RWPE2 (cell line): ENCODE results near the gene PRSS3.
"Not testable (repeated sequence)": the region's sequence is repeated elsewhere in the genome, so short reads cannot be mapped to it uniquely, and the experiment has no call there.

Experiments
- ATAC-seq: fragments of 200-7000 bp; cut with Tn5 transposase; 3 replicates; pipeline ENCODE4 v1.9.1; 2021; ENCODE audit warnings: low read depth
- DNase-seq: peaks from one replicate; pipeline ENCODE4 v3.0.0-alpha.2; 2020; ENCODE audit warnings: low spot score
- H3K27ac ChIP-seq: fragments of 450-650 bp; 2 replicates; pipeline ENCODE4 v1.5.1; 2017; ENCODE audit warnings: mild to moderate bottlenecking; ENCODE audit not compliant: poor library complexity, severe bottlenecking
- H3K27me3 ChIP-seq: fragments of 250-450 bp; sonication (Bioruptor Pico); 2 replicates; pipeline ENCODE4 v1.5.1; 2021; ENCODE audit warnings: mild to moderate bottlenecking, moderate library complexity; ENCODE audit not compliant: insufficient read depth, poor library complexity, severe bottlenecking
- H3K36me3 ChIP-seq: fragments of 250-450 bp; sonication (Bioruptor Pico); 2 replicates; pipeline ENCODE4 v1.5.1; 2020; ENCODE audit warnings: low read depth, mild to moderate bottlenecking, moderate library complexity
- H3K4me1 ChIP-seq: fragments of 250-450 bp; sonication (Bioruptor Pico); 2 replicates; pipeline ENCODE4 v1.5.1; 2021; ENCODE audit warnings: mild to moderate bottlenecking, moderate library complexity; ENCODE audit not compliant: insufficient read depth, poor library complexity, severe bottlenecking
- H3K4me3 ChIP-seq: fragments of 250-450 bp; sonication (Bioruptor Pico); 2 replicates; pipeline ENCODE4 v1.5.1; 2021; ENCODE audit warnings: mild to moderate bottlenecking, moderate library complexity; ENCODE audit not compliant: severe bottlenecking
- H3K9me3 ChIP-seq: fragments of 250-450 bp; sonication (Bioruptor Pico); 2 replicates; pipeline ENCODE4 v1.5.1; 2021; ENCODE audit warnings: mild to moderate bottlenecking, moderate library complexity; ENCODE audit not compliant: severe bottlenecking
- TF ChIP-seq, protein P1 (sequence below): fragments of 450-650 bp; IDR thresholded peaks from one replicate; pipeline ENCODE4 v1.5.1; 2017; ENCODE audit warnings: mild to moderate bottlenecking, moderate library complexity; ENCODE audit not compliant: poor library complexity, severe bottlenecking

PRSS3 gene

DNA sequence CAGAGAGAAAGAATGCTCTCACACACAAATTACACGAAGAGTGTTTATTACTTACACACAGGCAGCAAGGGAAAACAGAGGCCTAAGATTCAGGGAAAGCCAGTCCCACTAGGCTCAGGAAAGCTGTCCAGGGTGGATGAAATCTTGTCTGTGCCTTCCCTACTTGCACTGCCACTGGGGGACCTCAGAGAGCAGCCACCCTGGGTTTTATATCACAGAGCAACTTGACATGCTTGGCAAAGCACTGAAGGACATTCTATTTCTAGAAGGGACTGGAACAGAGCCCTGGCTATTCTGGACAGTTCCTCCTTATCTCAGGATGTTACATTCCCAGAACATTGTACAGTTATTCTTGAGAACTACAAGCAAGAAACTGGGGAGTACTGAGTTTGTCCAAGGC, 7.5 kb upstream of the PRSS3 start:
- H3K36me3 ChIP-seq: peaks cover 4% of the 10 kb centered on the region; the same call in 1 of the 2 replicates
- no peak overlapping the region for H3K4me3 ChIP-seq
- no peaks in the 10 kb centered on the region for H3K27me3 ChIP-seq
- H3K9me3 ChIP-seq: no peaks in the 10 kb centered on the region
- no peak for DNase-seq
- ATAC-seq: no peak; the same call in 2 of the 3 replicates
- no peak overlapping the region for H3K27ac ChIP-seq
- TF ChIP-seq, protein P1, sequence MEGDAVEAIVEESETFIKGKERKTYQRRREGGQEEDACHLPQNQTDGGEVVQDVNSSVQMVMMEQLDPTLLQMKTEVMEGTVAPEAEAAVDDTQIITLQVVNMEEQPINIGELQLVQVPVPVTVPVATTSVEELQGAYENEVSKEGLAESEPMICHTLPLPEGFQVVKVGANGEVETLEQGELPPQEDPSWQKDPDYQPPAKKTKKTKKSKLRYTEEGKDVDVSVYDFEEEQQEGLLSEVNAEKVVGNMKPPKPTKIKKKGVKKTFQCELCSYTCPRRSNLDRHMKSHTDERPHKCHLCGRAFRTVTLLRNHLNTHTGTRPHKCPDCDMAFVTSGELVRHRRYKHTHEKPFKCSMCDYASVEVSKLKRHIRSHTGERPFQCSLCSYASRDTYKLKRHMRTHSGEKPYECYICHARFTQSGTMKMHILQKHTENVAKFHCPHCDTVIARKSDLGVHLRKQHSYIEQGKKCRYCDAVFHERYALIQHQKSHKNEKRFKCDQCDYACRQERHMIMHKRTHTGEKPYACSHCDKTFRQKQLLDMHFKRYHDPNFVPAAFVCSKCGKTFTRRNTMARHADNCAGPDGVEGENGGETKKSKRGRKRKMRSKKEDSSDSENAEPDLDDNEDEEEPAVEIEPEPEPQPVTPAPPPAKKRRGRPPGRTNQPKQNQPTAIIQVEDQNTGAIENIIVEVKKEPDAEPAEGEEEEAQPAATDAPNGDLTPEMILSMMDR: no peak
- H3K4me1 ChIP-seq: peaks cover 9% of the 10 kb centered on the region

- ATAC-seq, H3K9me3 ChIP-seq, H3K4me1 ChIP-seq, DNase-seq, H3K27ac ChIP-seq, H3K4me3 ChIP-seq, H3K27me3 ChIP-seq, H3K36me3 ChIP-seq: not testable (repeated sequence)
Observed at GRCh38 chr9:33789429-33789828, 5.9 kb upstream of the PRSS3 start.

DNA sequence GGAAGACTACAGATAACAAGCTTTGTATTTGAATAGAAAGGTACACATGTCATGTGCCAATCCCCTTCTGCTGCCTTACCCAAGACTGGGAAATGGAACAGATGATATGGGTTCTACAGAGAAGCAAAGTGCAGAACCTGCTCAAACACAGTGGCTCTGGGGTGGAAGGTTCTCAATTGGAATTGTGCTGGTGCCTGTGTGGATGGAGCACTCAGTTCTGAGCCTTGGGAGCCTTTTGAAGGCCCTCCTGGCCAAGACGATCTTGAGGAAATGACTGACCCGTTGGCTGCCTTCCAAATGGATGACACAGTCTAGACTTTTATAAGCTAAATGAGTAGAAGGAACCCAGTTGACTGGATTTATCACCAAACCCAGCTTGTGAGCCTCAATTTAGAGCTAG, 4.2 kb upstream of the PRSS3 start:
- TF ChIP-seq, protein P1: no peak
- Histone ChIP-seq H3K4me1 (peaks cover 8% of the 10 kb centered on the region), H3K27me3 (no peaks in the 10 kb centered on the region), H3K4me3 (no peak overlapping the region), H3K36me3 (peaks cover 5% of the 10 kb centered on the region), H3K27ac (peak overlapping the region; percentile 47), H3K9me3 (no peaks in the 10 kb centered on the region)
- DNase-seq: no peak
- ATAC-seq: peak; percentile 65; the same call in 2 of the 3 replicates

DNA sequence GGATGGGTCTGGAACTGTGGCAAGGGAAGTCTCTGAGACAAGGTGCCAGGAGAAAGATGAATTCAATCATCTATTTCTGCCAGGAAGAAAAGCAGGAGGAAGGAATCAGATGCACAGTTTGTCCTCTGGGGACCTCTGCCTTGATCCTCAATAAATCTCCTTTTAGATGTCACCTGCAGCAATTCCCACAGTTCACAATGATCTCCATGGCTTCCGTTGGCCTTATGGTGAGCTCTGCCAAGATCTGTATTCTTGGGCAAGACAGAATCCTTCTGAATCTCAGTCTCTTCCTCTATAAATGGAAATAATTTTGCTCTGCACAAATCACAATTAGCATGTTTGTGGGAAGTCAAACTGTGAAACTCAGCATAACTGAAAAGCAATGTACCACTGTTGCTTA, 1.9 kb upstream of the PRSS3 start:
- not testable (repeated sequence) for H3K4me3 ChIP-seq, DNase-seq, H3K27me3 ChIP-seq, H3K27ac ChIP-seq, ATAC-seq, H3K9me3 ChIP-seq, H3K4me1 ChIP-seq
- H3K36me3 ChIP-seq: peaks cover 13% of the 10 kb centered on the region

GRCh38 chr9:33794560-33794959, 801 bp upstream of the PRSS3 start:
- Histone ChIP-seq H3K36me3 (peaks cover 19% of the 10 kb centered on the region), H3K4me3 (no peak overlapping the region), H3K4me1 (peaks cover 8% of the 10 kb centered on the region), H3K27ac (no peak overlapping the region), H3K9me3 (no peaks in the 10 kb centered on the region), H3K27me3 (no peaks in the 10 kb centered on the region)
- ATAC-seq (peak; percentile 58), DNase-seq (no peak)
- TF ChIP-seq, protein P1: no peak

DNA sequence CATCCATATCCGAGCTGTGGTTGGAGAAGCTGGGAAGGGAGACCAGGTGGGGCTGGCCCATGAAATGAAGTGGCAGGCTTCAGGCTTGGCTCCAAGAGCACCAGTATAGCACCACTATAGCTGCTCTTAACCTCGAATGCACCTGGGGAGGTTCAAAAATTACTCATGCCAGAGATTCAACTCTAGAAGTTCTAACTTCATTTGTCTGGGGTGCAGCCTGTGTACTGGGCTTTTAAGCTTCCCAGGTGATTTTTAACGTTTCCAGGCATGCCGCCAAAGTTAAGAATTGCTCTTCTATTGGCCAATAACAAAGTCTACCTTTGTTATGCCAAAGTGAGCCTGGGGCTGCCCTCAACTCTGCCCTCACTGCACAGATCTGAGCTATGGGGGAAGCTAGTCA, 458 bp downstream of the PRSS3 start:
- no peaks in the 10 kb centered on the region for H3K9me3 ChIP-seq
- TF ChIP-seq, protein P1: no peak
- ATAC-seq: no peak
- H3K4me3 ChIP-seq: no peak overlapping the region
- peaks cover 4% of the 10 kb centered on the region for H3K4me1 ChIP-seq
- peaks cover 19% of the 10 kb centered on the region for H3K36me3 ChIP-seq
- no peaks in the 10 kb centered on the region for H3K27me3 ChIP-seq
- DNase-seq: no peak
- no peak overlapping the region for H3K27ac ChIP-seq

DNA sequence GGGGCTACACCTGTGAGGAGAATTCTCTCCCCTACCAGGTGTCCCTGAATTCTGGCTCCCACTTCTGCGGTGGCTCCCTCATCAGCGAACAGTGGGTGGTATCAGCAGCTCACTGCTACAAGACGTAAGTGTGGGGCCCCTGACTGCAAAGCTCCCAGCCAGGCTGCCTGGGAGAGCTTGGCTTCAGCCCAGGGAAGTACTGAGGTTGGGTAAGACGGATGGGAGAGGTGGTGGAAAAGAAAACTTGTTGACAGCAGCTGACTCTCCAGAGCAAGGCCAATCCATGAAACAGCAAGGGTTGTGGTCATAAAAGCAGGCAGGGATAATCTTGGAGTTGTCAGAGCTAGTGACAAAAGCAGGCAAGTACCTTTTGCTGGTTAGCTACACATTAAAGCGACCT, 1.3 kb downstream of the PRSS3 start:
- ATAC-seq, H3K4me1 ChIP-seq, H3K9me3 ChIP-seq: not testable (repeated sequence)

More for the DNA sequence above, 1.3 kb downstream of the PRSS3 start:
- not testable (repeated sequence) for H3K27ac ChIP-seq, H3K4me3 ChIP-seq, DNase-seq, H3K27me3 ChIP-seq
- H3K36me3 ChIP-seq: peaks cover 19% of the 10 kb centered on the region
